D341Med (cell line): Measurements from ENCODE around the gene FAM43A.

Experiments used
- DNase-seq: peaks from one replicate; pipeline ENCODE4 v3.0.0; 2012; ENCODE audit warnings: low spot score

Gene FAM43A

DNA sequence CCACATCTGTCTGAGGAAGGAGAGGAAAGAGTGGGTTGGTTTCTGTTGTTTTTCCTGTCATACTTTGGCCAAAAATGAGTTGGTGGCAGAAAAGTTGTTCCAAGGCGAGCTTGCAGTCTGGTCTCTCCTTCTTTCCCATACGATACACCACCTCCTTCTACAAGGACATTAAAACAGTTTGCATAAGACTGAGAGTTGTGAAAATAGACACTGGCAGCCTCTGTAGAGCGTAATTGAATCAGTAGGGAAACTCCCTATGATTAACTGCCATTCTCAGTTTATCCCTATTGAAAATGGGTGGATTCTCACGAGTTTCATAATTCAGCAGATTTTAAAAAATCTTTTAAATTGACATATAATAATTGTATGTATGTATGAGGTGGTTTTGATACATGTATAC is 10.0 kb upstream of the FAM43A start:
- no peak for DNase-seq

GRCh38 chr3:194676471-194676870 is 9.2 kb upstream of the FAM43A start:
- no peak for DNase-seq

GRCh38 chr3:194680888-194681615 is 4.6 kb upstream of the FAM43A start:
- DNase-seq, result no peak

DNA sequence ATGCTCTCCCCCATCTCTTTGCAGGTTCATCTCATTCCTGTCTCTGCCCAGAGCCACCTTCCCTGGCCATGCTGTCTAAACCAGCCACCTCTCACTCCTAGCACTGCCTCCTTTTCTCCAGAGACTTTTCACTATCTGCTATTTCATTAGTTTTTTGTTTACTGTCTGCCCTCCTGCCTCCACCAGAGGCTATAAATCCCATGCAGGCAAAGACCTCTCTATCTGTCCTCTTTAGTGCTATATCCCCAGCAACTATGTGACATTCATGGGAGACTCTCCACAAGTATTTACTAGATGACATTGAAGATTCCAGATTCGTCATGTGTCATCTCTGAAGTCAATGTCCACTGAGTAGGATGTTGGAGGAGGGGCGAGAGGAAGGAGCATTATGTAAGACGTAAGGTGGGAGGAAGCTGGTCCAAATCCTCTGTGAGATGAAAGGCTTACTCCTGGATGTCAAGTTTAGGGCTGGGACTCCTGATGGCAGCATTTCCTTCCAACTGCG is 3.4 kb upstream of the FAM43A start:
- DNase-seq, result no peak

GRCh38 chr3:194682694-194683310 is 2.9 kb upstream of the FAM43A start:
- peak; percentile 77 for DNase-seq

- DNase-seq, result no peak
Observed at GRCh38 chr3:194683380-194683779, 2.3 kb upstream of the FAM43A start.

- DNase-seq, result no peak
Observed at GRCh38 chr3:194685065-194685717, 492 bp upstream of the FAM43A start.

GRCh38 chr3:194686414-194686815 is 732 bp downstream of the FAM43A start:
- DNase-seq, result peak; percentile 62

DNA sequence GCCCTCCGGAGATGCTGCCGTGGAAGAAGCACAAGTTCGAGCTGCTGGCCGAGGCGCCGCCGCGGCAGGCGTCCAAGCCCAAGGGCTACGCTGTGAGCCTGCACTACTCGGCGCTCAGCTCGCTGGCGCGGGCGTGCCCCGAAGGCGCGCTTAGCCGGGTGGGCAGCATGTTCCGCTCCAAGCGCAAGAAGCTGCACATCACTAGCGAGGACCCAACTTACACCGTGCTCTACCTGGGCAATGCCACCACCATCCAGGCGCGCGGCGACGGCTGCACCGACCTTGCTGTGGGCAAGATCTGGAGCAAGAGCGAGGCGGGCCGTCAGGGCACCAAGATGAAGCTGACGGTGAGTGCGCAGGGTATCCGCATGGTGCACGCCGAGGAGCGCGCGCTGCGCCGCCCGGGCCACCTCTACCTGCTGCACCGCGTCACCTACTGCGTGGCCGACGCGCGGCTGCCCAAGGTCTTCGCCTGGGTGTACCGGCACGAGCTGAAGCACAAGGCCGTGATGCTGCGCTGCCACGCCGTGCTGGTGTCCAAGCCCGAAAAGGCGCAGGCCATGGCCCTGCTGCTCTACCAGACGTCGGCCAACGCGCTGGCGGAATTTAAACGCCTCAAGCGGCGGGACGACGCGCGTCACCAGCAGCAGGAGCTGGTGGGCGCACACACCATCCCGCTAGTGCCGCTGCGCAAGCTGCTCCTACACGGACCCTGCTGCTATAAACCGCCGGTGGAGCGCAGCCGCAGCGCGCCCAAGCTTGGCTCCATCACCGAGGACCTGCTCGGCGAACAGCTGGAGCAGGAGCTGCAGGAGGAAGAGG is 1.3 kb downstream of the FAM43A start:
- peak; percentile 67 for DNase-seq

GRCh38 chr3:194687638-194688199 is 2.0 kb downstream of the FAM43A start:
- peak; percentile 83 for DNase-seq

DNA sequence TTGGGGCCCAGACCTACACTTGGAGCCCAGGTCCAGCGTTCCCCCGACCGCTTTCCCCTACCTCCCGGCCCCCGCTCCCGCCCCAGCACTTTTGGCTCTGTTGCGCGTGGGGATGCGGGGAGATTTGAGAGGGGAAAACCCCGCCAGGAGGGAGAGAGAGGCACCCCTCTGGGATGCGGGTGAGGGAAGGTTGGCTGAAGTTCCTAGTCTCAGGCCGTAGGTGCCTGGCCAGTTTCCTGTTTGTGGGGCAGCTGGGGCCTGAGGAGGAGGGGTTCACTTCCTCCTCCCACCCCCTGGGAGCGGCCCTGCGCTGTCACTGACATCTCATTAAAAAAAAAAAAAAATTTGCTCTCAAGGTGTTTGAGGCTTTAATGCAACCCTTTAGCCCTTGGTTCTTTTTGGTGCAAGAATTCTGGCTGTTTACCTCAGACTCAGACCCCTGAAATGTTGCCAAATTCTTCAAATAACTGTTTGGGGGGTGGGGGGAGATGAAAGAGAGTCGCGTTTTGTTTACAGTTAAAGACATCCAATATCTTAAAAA is 2.6 kb downstream of the FAM43A start:
- no peak for DNase-seq

DNA sequence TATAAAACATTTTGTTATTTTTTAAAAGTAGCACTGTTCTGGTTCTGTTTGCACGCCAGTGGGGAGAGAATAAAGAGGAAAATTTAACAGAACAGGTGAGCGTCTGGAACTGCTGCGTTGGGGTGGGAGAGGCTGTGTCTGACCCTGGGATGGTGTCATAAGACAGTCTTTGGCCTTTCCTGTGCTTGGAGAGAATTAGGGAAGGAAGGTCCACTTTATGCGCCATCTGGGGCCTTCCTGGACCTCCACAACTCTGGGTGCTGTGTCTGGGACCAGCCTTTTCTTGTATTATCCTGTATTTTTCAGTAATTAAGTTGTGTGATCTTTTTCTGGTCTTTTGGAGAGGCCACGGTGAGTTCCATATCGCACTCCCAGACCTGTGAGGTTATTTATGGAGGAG is 3.3 kb downstream of the FAM43A start:
- no peak for DNase-seq

GRCh38 chr3:194689493-194689944 is 3.8 kb downstream of the FAM43A start:
- DNase-seq, result no peak

DNA sequence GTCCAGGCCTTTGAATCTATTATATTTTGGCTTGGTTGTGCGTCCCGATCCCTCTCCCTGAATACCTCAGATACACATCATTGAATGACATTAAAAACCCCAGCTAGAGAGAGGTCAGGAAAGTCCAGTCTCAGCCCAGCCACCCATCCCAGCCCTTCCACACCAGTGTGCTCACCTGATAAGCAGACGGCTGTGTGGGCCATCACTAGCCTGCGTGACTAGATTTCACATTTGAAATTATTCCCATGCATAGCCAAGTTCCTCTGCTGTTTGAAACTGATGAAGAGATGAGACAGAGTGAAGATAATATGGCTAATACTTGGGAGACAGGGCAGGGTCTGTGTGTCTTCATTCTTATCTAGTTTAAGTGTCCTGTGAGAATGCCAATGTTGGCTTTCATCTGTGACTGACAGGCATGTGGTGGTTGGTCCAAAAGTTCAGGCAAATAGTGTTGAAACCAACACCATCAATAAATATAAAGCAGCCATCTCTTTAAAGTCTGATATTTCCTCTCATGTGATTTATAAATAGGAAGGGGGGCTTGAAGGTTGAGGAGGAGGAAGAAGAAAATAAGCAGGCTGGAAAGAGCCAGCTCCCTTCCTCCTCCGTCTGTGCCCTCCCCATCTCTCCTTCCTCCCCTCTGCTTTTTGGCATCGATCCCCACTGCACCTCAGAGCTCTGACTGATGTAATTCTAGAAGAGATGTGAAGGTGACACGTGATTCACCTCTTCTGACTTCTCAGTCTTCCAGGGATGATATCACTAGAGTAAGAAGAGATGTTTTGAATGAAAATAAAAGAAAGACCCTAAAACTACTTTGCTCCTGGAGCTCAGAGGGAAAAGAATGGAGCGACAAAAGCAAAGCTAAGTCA is 5.1 kb downstream of the FAM43A start:
- DNase-seq, result no peak

- peak; percentile 70 for DNase-seq
Observed at GRCh38 chr3:194691481-194692283, 6.0 kb downstream of the FAM43A start.

DNA sequence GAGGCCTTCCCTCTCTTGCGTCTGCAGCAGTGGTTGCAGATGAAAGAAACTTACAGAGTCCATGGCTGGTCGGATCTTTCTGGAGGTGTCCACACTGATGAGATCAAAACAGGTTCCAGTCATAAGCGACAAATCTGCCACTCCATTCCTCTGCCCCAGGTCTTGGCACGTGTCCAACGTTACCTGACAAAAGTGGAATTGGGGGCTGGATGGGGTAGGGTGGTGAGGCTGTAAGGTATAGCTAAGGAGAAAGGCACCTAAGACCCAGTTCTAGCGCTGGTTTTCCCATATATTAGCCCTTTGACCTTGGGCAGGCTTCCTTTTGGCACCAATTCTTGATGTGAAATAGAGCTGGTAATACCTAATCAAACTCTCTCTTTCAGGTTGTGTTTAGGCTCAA is 11.0 kb downstream of the FAM43A start:
- no peak for DNase-seq

GRCh38 chr3:194702545-194702944 is 16.9 kb downstream of the FAM43A start:
- DNase-seq, result no peak

DNA sequence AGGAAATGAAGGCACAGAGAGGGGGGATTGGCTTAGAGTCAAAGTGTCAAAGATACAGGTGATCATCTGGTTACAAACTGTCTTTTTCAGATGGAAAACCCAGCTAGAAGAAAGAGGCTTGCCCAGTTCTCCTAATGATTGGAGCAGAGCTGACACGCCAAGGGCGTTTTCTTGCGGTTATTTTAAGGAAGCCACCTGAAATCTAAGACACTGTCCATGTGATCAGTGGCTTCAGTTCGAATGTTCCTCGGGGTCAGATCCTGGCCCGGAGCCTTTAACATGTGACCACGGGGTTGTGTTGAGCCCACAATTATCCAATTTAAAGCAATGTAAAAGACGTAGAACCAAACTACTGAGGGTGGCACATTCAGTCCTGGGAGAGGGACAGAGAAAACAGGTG is 19.5 kb downstream of the FAM43A start:
- DNase-seq, result no peak

DNA sequence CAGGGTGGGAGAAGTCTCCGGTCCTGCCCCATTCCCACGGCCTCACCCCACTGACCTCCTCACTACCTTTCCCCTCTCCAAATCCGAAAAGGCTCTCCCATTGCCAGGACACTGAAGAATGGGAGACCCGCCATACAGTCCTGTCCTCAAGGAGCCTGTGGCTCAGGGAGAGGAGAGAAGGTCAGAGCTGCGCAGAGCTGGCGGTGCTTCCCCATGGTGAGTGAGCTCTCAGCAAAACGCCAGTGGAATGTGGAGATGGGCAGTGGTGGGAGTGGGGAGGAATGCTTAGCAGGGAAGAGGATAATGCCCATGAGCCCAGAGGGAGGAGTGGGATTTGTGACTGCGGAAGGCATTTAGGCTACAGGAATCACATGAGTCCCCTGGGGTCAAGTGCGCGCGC is 20.1 kb downstream of the FAM43A start:
- DNase-seq, result no peak

GRCh38 chr3:194707147-194707540 is 21.5 kb downstream of the FAM43A start:
- no peak for DNase-seq
